HG02885 (cell line): ENCODE data around the gene GEMIN7.

Experiments used
- ATAC-seq: cut with Tn5 transposase; IDR thresholded peaks from one replicate; pipeline ENCODE4 v1.9.1; 2021; ENCODE audit warnings: mild to moderate bottlenecking; ENCODE audit not compliant: unreplicated experiment, poor library complexity

The GEMIN7 gene

GRCh38 chr19:45124021-45124420, 45.0 kb downstream of the GEMIN7 start:
- ATAC-seq, result no peak

GRCh38 chr19:45125360-45125759, 46.3 kb downstream of the GEMIN7 start:
- no peak for ATAC-seq

GRCh38 chr19:45125975-45126493, 47.0 kb downstream of the GEMIN7 start:
- no peak for ATAC-seq

GRCh38 chr19:45126654-45127053, 47.6 kb downstream of the GEMIN7 start:
- no peak for ATAC-seq

GRCh38 chr19:45128146-45128545, 49.1 kb downstream of the GEMIN7 start:
- no peak for ATAC-seq

- ATAC-seq, result no peak
Observed at GRCh38 chr19:45128806-45129205, 49.7 kb downstream of the GEMIN7 start.

- ATAC-seq, result no peak
Observed at GRCh38 chr19:45130236-45130635, 51.2 kb downstream of the GEMIN7 start.

- ATAC-seq, result no peak
Observed at GRCh38 chr19:45130888-45131615, 52.0 kb downstream of the GEMIN7 start.

- no peak for ATAC-seq
Observed at GRCh38 chr19:45133661-45134060, 54.6 kb downstream of the GEMIN7 start.

GRCh38 chr19:45135176-45135885, 56.3 kb downstream of the GEMIN7 start:
- no peak for ATAC-seq

GRCh38 chr19:45136507-45137178, 57.6 kb downstream of the GEMIN7 start:
- no peak for ATAC-seq

GRCh38 chr19:45137179-45137761, 58.2 kb downstream of the GEMIN7 start:
- ATAC-seq, result no peak

GRCh38 chr19:45138303-45138751, 59.3 kb downstream of the GEMIN7 start:
- ATAC-seq, result no peak

GRCh38 chr19:45139286-45140143, 60.5 kb downstream of the GEMIN7 start:
- no peak for ATAC-seq

GRCh38 chr19:45140144-45140503, 61.1 kb downstream of the GEMIN7 start:
- ATAC-seq, result no peak

GRCh38 chr19:45140533-45140932, 61.5 kb downstream of the GEMIN7 start:
- ATAC-seq, result no peak
